GM12892 (cell line): ENCODE data around the gene PLS3.

Source experiments
- DNase-seq: peaks from one replicate; pipeline ENCODE4 v3.0.0; 2011; ENCODE audit not compliant: insufficient read length
- FAIRE-seq: peaks from 2 replicates; lab custom pipeline; 2011; peaks lifted over from hg19 to GRCh38; lab: Jason Lieb, UNC
- POLR2A ChIP-seq: IDR thresholded peaks from 2 replicates; pipeline ENCODE4 v1.6.1; 2011; ENCODE audit warnings: low read depth, low read length, control low read depth
- POLR2AphosphoS5 ChIP-seq: IDR thresholded peaks from 2 replicates; pipeline ENCODE4 v1.6.1; 2011; ENCODE audit warnings: low read depth, low read length, control low read depth
- TAF1 ChIP-seq: IDR thresholded peaks from 2 replicates; pipeline ENCODE4 v1.6.1; 2011; ENCODE audit warnings: low read depth, mild to moderate bottlenecking, control low read depth, low read length, borderline replicate concordance

PLS3 gene

DNA sequence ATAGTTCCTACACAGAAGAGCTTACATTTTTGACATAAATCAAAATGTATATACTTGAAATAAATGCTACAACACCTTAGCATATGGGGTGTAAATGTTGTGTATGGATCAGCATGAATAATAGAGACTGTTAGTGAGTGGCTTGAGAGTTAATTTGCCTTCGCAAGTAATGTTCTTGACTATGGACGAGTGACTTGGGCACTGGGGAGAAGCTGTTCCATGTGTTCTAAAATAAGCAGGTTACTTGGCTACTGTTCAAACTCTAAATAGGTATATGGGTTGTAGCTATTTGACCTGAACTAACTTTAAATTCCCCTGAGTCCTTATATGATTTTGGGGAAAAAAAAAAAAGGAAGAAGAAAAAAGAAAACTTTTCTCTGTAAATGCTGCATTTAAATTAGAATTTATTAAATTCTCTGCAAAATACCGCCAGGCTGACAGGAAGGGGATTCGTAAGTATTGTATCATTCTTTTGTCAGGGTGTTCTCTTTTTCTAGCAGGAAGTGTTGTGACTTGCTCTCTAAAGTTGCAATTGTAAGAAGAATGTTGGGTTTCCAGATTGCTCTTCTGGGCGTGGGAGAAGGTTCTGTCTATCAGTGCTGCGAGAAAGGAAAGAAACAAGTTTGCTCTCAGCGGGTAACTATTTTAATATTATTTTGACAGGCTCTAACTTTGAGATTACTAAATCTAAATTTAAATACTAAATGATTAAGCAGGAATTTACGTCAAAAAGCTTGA, 32.2 kb downstream of the PLS3 start:
- no peak for DNase-seq
- TF ChIP-seq POLR2AphosphoS5 = no peak
- no peak for TF ChIP-seq TAF1
- no peak for TF ChIP-seq POLR2A
- no peak for FAIRE-seq

DNA sequence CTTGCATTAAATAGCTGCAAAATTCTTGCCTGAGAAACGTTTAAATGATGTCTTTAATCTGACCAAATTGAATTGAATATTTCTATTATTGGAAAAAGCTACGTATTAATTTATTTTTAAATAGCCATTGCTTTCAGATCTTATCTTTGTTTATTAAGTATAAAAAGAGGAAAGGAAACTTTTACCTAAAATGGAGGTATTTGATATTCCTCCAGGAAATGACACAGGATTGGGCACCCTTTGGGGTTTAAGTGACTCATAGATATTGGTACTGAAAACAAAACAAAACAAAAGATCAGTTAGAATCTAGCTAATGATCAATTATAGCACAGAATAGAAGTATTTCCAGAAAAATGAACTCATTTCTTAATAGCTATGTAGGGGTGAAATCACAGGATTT, 34.1 kb downstream of the PLS3 start:
- TF ChIP-seq TAF1 = no peak
- TF ChIP-seq POLR2AphosphoS5 = no peak
- no peak for TF ChIP-seq POLR2A
- DNase-seq (no peak), FAIRE-seq (no peak)

DNA sequence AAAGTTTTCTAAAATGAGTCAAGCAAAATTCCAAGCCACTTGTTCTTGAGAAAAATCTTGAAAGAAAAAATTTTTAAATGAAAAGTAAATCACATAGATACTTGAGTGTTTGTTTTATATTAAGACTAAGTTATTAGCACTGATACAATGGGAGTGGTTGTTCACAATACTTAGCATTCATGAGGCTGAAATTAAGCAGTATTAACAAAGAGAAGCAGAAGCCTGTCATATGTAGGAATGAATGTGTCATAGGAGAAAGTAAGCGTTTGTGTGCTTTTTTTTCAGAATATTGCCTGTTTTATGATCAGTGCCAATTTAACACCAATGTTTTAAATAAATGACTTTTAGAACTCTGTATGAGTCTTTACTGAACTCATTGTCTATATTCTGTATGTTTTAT, 37.6 kb downstream of the PLS3 start:
- FAIRE-seq = no peak
- no peak for DNase-seq
- TF ChIP-seq POLR2AphosphoS5 (no peak), POLR2A (no peak), TAF1 (no peak)

DNA sequence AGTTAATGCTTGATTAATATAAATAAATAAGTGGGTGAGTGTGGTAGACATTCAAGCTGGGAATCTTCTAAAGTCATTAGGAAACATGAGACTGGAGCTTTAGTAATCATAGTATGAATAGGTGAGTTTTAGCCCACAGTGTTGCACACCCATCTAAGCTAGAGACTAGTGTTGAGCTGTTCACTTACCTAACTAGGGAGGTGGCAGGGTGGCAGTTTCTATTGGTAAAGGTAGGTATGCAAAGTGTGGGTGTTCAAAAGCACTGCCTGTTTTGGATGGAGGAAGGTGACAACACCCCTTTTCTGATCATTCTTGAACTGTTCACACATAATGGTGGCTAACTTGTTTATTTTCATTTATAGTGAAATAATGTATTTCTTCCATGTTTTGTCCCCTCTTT, 41.3 kb downstream of the PLS3 start:
- TF ChIP-seq POLR2AphosphoS5 (no peak), TAF1 (no peak), POLR2A (no peak)
- DNase-seq (no peak), FAIRE-seq (no peak)

DNA sequence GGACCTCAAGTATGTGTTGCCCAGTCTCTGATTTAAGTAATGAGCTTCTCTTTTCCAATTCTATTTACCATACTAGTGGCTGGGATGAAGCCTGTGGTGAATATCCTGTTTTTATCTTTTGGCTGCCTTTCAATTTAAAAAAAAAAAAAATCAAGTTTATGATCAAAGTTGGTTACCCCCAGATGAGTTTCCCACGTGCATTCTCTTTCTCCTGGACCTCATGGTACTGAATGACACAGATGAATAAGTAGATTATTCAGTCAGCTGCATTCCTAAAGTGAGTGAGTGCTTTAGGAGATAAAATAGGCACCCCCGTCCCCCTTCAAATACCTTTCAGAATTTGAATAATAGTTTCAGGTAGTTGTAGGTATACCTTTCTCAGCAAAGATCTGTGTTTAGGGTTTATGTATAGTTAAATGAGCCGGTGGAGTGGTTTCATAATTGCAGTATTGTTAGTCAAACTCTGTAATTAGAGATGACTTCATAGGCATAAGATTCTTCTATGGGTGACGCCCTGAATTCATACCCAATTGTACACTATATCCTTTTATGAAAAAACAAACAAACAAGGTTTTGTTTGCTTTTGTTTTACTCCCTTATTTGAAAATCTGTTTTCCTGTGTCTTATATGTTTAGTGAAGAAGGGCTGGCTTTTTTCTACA, 41.9 kb downstream of the PLS3 start:
- FAIRE-seq = no peak
- no peak for DNase-seq
- TF ChIP-seq POLR2A = no peak
- no peak for TF ChIP-seq TAF1
- TF ChIP-seq POLR2AphosphoS5 = no peak

DNA sequence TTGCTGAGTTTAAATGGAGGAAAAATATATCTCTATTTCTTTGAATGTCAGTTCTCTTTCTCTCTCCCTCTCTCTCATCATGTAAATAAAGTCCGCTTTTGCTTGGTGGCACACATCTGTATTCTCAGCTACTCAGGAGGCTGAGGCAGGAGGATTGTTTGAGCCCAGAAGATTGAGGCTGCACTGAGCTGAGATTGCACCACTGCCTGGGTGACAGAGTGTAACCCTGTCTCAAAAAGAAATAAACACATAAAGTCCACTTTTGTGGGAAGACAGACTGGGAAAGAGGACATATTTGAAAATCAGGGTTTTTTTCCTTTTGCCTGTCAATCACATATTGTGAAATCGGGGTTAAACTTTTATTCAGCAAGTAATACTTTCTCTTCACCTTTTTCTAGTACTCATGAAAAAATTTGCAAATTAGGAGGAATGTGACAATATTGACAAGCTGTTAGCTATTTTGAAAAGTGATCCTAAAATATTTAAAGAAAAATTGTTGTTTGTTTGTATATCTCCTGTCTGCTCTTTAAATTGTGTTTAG, 42.6 kb downstream of the PLS3 start:
- TF ChIP-seq TAF1 = no peak
- TF ChIP-seq POLR2A = no peak
- TF ChIP-seq POLR2AphosphoS5 = no peak
- DNase-seq = no peak
- FAIRE-seq = no peak

DNA sequence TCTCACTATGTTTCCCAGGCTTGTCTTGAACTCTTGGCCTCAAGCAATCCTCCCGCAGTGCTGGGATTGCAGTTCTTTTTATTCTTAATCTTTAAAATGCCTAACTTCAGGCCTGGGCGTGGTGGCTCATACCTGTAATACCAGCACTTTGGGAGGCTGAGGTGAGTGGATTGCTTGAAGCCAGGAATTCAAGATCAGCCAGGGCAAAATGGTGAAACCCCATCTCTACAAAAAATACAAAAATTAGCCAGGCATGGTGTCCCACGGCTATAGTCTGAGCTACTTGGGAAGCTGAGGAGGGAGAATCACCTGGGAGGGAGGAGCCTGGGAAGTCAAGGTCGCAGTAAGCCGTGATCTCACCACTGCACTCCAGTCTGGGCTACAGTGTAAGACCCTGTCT, 45.9 kb downstream of the PLS3 start:
- no peak for TF ChIP-seq POLR2A
- no peak for TF ChIP-seq TAF1
- TF ChIP-seq POLR2AphosphoS5 = no peak
- FAIRE-seq (no peak), DNase-seq (no peak)

DNA sequence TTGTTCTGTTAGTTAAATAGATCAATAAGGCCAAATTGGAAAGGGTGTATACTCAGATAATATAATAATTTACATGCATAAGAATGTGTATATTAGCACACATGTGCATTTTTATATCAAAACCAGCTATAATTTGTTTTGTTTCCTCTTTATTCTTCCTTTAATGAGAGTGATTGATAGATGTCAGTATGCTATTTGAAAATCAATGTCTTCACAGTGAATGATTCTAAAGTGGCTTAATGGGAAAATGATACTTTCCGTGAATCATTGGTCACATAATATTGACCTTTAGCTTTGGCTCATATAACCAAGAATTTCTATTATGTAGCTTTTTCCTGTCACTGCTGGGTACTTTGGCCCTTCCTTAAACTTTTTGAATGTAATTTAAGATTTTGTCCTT, 48.6 kb downstream of the PLS3 start:
- no peak for FAIRE-seq
- TF ChIP-seq TAF1 = no peak
- TF ChIP-seq POLR2A = no peak
- TF ChIP-seq POLR2AphosphoS5 = no peak
- DNase-seq = no peak

DNA sequence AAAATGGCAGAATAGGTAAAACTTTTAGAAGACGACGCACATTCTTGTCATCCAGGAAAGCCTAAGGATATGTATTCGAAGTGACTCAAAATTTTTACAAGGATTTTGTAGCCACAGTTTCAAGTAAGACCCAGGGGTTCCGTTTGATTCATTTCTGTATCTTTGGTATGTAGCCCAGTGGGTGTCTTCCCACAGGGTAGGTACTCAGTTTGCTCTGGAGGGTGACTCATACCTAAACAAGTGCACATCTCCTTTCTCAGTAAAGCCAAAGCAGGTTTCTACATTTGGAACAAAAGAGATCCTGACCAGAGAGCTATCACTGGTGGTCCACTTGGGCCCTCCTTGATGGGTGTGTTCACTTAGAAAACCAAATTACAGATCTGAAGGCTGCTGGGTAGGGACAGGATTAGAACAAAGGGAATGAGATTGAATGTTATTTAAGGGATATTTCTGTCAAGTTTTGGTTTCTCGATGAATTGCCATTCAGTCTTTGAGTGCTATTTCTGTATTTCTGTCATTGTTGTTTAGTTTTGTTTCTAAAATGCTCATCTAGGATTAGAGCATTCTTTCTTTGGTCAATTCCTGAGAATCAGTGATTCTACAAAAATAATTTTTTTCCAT, 56.1 kb downstream of the PLS3 start:
- DNase-seq (peak; percentile 0), FAIRE-seq (peak; percentile 83)
- TF ChIP-seq TAF1 (no peak), POLR2AphosphoS5 (no peak), POLR2A (no peak)

DNA sequence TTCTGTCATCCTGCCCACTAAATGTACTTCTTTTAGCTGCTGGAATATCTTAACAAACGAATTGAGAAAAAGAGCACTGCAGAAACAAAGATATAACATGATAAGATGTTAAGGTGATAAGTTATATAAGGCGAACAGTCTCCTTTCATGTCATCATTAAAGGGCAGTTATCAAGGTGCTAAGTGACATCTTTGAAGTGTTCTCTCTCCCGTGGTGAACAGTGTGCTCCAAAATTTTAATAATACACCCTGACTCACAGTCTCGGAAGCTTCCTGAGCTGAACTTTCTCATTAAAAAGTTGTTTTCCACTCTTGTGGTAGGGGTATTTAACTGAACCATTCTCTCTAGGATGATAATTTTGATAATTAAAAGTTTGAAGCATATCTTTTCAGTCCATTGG, 61.6 kb downstream of the PLS3 start:
- TF ChIP-seq POLR2AphosphoS5 = no peak
- no peak for TF ChIP-seq POLR2A
- TF ChIP-seq TAF1 = no peak
- FAIRE-seq = no peak
- DNase-seq = no peak

DNA sequence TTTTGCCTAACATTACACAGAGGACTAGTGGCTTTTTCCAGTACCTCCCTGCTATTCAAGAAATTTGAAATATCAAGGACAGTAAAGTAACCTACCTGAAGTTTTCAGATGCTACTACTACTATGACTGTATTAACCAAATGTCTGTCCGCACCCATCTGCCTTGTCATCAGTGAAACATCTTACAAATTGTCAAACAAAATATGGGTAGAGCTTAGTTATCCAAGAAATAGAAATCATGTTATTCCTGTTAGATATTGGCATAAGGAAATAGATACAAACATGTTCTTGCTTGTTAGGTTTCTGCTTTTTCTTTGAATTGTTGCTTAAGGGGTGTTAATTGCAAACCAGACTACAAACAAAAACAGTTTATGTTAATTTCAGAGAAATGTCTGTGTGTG, 63.9 kb downstream of the PLS3 start:
- TF ChIP-seq TAF1 (no peak), POLR2AphosphoS5 (no peak), POLR2A (no peak)
- DNase-seq (no peak), FAIRE-seq (no peak)

DNA sequence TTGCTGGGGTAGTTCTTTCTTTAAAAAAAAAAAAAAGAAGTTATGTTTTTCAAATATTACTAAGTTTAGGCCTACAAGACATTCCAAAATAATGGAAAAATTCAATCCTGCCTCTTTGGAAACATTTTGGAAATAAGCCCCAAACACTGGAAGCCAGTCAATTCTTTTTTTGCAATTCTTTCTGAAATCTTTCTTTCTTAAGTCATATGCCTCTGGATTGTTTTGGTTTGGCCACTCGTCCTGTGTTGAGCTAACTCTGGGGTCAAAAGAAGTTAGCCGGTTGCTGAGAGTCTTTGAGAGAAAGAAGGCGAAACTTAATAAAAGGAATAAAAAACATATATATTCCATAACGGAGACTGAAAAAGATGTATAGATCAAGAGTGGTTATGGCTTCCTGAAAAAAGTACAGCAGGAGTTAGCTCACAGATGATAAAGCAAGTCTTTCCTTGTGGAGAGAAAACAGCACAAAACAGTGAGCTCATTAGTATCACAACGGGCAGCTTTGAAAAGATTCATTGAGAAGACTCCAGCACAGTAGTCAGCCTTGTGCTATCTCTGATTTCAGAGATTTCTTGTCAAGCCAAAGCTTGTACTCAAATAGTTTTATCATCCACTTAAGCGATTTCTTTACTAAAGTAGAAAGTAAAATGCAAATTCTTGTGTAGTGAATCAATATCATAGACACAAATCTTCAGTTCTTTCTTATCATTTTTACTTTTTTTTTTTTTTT, 64.8 kb downstream of the PLS3 start:
- DNase-seq (no peak), FAIRE-seq (no peak)
- TF ChIP-seq POLR2A (no peak), TAF1 (no peak), POLR2AphosphoS5 (no peak)
